ENCODE results near the gene OR4E1. TPM values are rescaled to one million over a fixed set of nuclear protein-coding genes. Genes with fewer than 3 reads are reported as not detected.

OR4E1 gene
- not detected for total RNA-seq

GRCh38 chr14:21673718-21674117 lies at the start of gene OR4E1:
Gene OR4E1 (minus strand): TSS chr14:21673818. CDS start chr14:21670935, 2,883 bp downstream.

GRCh38 chr14:21653331-21653885 lies 20.2 kb downstream of the OR4E1 start, which contains the start of gene OR4E2:
Gene OR4E2 (plus strand): TSS chr14:21653835. CDS start chr14:21665083, 11,248 bp downstream.

GRCh38 chr14:21634840-21635239 lies 38.8 kb downstream of the OR4E1 start, which contains the start of gene OR10G2:
Gene OR10G2 (minus strand): TSS chr14:21634940. CDS start chr14:21634842, 98 bp downstream.

Small RNAs within 50 kb of the gene (small RNA-seq; reads per million reads assigned to genes)
- not detected for gene AC243972.3 (ENCODE audit: low replicate concordance)

Other genes starting within 250 kb of the OR4E1 start
- 76.8 TPM for gene CHD8, start 217.7 kb downstream of the OR4E1 start, total RNA-seq
- gene RAB2B, start 196.9 kb downstream of the OR4E1 start, total RNA-seq = 34.3 TPM
- gene TOX4, start 196.6 kb downstream of the OR4E1 start, total RNA-seq = 33.9 TPM
- 86.8 TPM for gene METTL3, start 162.5 kb downstream of the OR4E1 start, total RNA-seq
- 19.8 TPM for gene SALL2, start 147.5 kb downstream of the OR4E1 start, total RNA-seq
- gene OR10G3, start 93.7 kb downstream of the OR4E1 start, total RNA-seq = not detected
- gene OR10G2, start 38.9 kb downstream of the OR4E1 start, total RNA-seq = not detected
- not detected for gene OR4E2, start 20.0 kb downstream of the OR4E1 start, total RNA-seq

All from metanephros (tissue), 2 donors.